ENCODE measurements around the gene IQGAP1. TPM values are rescaled to one million over a fixed set of nuclear protein-coding genes. Genes with fewer than 3 reads are reported as not detected.
"Not testable (repeated sequence)": the region's sequence is repeated elsewhere in the genome, so short reads cannot be mapped to it uniquely, and the experiment has no call there.

The IQGAP1 gene
- total and polyA plus RNA-seq, 2 donors (not counting 1 experiment from before 2014, with no cell fraction given): 222 to 270 TPM

DNA sequence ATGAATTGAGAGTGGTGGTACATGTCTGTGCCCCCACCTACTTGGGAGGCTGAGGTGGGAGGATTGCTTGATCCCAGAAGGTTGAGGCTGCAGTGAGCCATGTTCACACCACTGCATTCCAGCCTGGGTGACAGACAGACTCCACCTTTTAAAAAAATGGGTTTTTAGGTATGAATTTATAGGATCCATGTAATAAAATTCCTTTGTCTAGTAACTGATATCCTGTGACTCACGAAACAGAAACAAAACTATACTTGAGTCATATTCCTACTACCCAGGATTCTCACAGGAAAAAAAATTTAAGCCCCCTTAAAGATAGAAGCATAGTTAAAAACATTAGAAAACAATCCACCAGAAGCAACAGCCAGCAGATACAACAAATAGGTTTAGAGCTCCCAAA lies 131.6 kb downstream of the IQGAP1 start:
- Histone ChIP-seq H3K4me2 (ENCODE audit: extremely low read depth, insufficient read depth, low read length) (no peak overlapping the region), H3K9me3 (ENCODE audit: control insufficient read depth, insufficient read depth, low read depth, low read length) (no peaks in the 10 kb centered on the region), H3K27ac (ENCODE audit: insufficient read depth, low read length) (no peak overlapping the region), H3K4me3 (replicated peaks in 1 of 4; ENCODE audit: control extremely low read depth in 1 of 4, insufficient read depth in 1 of 4, low read depth in 3 of 4, low read length in 4 of 4) (no peak overlapping the region), H2AFZ (ENCODE audit: low read length) (no peak overlapping the region), H3K27me3 (ENCODE audit: control insufficient read depth, insufficient read depth, low read length) (no peaks in the 10 kb centered on the region), H3K4me1 (ENCODE audit: control insufficient read depth, extremely low read depth, insufficient read depth, low read length) (peaks cover 2% of the 10 kb centered on the region), H3K36me3 (ENCODE audit: control insufficient read depth, insufficient read depth, low read length) (no peaks in the 10 kb centered on the region), H3K79me2 (ENCODE audit: control insufficient read depth, insufficient read depth, low read length) (no peaks in the 10 kb centered on the region), H3K9ac (ENCODE audit: insufficient read depth, low read length) (no peak overlapping the region), H4K20me1 (ENCODE audit: control insufficient read depth, extremely low read depth, insufficient read depth, low read length) (no peaks in the 10 kb centered on the region)
- TF ChIP-seq, protein P1, sequence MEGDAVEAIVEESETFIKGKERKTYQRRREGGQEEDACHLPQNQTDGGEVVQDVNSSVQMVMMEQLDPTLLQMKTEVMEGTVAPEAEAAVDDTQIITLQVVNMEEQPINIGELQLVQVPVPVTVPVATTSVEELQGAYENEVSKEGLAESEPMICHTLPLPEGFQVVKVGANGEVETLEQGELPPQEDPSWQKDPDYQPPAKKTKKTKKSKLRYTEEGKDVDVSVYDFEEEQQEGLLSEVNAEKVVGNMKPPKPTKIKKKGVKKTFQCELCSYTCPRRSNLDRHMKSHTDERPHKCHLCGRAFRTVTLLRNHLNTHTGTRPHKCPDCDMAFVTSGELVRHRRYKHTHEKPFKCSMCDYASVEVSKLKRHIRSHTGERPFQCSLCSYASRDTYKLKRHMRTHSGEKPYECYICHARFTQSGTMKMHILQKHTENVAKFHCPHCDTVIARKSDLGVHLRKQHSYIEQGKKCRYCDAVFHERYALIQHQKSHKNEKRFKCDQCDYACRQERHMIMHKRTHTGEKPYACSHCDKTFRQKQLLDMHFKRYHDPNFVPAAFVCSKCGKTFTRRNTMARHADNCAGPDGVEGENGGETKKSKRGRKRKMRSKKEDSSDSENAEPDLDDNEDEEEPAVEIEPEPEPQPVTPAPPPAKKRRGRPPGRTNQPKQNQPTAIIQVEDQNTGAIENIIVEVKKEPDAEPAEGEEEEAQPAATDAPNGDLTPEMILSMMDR (conservative IDR thresholded peaks at IDR 0.05 in 1 of 2, IDR thresholded peaks at IDR 0.05 in 1 of 2; ENCODE audit: low read depth in 1 of 2, low read length in 2 of 2): no peak
- no peak for TF ChIP-seq EZH2 (IDR thresholded peaks at IDR 0.05; ENCODE audit: low read length, missing control alignments)
- DNase-seq (ENCODE audit: low read depth in 2 of 2): peak; percentile 48 to 69

DNA sequence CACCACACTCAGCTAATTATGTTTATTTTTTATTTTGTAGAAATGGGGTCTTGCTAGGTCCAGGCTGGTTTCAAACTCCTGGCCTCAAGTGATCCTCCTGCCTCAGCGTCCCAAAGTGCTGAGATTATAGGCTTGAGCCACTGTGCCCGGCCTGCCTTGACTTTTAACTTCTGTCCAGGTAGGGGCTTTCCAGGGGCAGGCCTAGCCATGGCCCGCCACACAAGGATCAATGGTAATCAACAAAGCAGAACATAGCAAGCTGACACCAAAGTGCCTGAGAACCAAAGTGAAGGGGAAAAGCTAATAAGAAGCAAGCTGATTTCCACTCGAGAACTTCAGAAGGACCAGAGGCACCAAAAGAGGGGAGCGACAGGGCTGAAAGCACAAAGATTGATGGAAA lies 132.3 kb downstream of the IQGAP1 start:
- Histone ChIP-seq H3K9me3 (ENCODE audit: control insufficient read depth, insufficient read depth, low read depth, low read length) (no peaks in the 10 kb centered on the region), H3K79me2 (ENCODE audit: control insufficient read depth, insufficient read depth, low read length) (no peaks in the 10 kb centered on the region), H3K9ac (ENCODE audit: insufficient read depth, low read length) (no peak overlapping the region), H3K4me1 (ENCODE audit: control insufficient read depth, extremely low read depth, insufficient read depth, low read length) (peaks cover 2% of the 10 kb centered on the region), H3K4me2 (ENCODE audit: extremely low read depth, insufficient read depth, low read length) (no peak overlapping the region), H4K20me1 (ENCODE audit: control insufficient read depth, extremely low read depth, insufficient read depth, low read length) (no peaks in the 10 kb centered on the region), H3K27ac (ENCODE audit: insufficient read depth, low read length) (no peak overlapping the region), H3K36me3 (ENCODE audit: control insufficient read depth, insufficient read depth, low read length) (no peaks in the 10 kb centered on the region), H2AFZ (ENCODE audit: low read length) (no peak overlapping the region), H3K27me3 (ENCODE audit: control insufficient read depth, insufficient read depth, low read length) (no peaks in the 10 kb centered on the region), H3K4me3 (replicated peaks in 1 of 4; ENCODE audit: control extremely low read depth in 1 of 4, insufficient read depth in 1 of 4, low read depth in 3 of 4, low read length in 4 of 4) (no peak overlapping the region)
- no peak for DNase-seq (ENCODE audit: low read depth in 2 of 2)
- TF ChIP-seq, protein P1 (conservative IDR thresholded peaks at IDR 0.05 in 1 of 2, IDR thresholded peaks at IDR 0.05 in 1 of 2; ENCODE audit: low read depth in 1 of 2, low read length in 2 of 2): no peak
- TF ChIP-seq EZH2 (IDR thresholded peaks at IDR 0.05; ENCODE audit: low read length, missing control alignments): no peak

DNA sequence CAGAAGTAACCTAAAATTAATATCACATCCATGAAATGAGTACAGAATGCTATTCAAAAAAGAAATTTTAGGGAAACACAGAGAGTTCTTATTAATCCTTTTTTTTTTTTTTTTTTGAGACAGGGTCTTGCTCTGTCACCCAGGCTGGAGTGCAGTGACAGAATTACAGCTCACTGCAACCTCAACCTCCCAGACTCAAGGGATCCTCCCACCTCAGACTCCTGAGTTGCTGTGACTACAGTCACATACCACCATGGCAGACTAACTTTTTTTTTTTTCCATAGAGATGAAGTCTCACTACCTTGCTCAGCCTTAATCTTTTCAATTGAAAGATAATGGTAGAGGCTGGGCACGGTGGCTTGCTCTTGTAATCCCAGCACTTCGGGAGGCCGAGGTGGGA lies 135.3 kb downstream of the IQGAP1 start:
- TF ChIP-seq, protein P1 (conservative IDR thresholded peaks at IDR 0.05 in 1 of 2, IDR thresholded peaks at IDR 0.05 in 1 of 2; ENCODE audit: low read depth in 1 of 2, low read length in 2 of 2): no peak
- no peak for TF ChIP-seq EZH2 (IDR thresholded peaks at IDR 0.05; ENCODE audit: low read length, missing control alignments)
- H3K4me3 ChIP-seq (replicated peaks in 1 of 4; ENCODE audit: control extremely low read depth in 1 of 4, insufficient read depth in 1 of 4, low read depth in 3 of 4, low read length in 4 of 4): no peak overlapping the region
- H4K20me1 ChIP-seq (ENCODE audit: control insufficient read depth, extremely low read depth, insufficient read depth, low read length): no peaks in the 10 kb centered on the region

DNA sequence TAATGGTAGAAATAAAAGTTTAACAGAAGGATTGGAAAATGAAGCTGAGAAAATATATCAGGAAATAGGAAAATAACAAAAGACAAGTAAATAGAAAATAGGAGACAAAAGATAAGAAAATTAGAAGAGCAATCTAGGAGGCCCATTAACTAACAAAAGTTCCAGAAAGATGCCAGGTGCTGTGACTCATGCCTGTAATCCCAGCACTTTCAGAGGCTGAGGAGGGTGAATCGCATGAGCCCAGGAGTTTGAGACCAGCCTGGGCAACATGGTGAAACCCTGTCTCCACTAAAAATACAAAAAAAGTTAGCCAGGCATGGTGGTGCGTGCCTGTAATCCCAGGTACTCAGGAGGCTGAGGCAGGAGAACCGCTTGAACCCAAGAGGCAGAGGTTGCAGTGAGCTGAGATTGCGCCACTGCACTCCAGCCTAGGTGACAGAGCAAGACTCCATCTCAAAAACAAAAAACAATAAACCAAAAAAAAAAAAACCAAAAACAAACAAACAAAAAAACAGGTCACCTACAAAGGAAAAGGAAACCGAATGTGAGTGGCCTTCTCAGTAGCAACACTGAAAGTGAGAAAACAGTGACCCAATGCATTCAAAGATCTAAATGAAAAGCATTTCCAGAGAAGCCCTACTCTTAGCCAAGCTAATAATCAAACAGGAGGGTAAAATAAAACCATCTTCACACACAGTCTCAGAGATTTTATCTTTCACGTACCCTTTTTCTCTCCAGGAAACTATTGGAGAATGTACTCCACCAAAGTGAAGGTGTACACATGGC lies 136.2 kb downstream of the IQGAP1 start:
- H4K20me1 ChIP-seq (ENCODE audit: control insufficient read depth, extremely low read depth, insufficient read depth, low read length); H3K9me3 ChIP-seq (ENCODE audit: control insufficient read depth, insufficient read depth, low read depth, low read length); H3K4me2 ChIP-seq (ENCODE audit: extremely low read depth, insufficient read depth, low read length); H3K9ac ChIP-seq (ENCODE audit: insufficient read depth, low read length); H2AFZ ChIP-seq (ENCODE audit: low read length); H3K27me3 ChIP-seq (ENCODE audit: control insufficient read depth, insufficient read depth, low read length); H3K4me3 ChIP-seq (replicated peaks in 1 of 4; ENCODE audit: control extremely low read depth in 1 of 4, insufficient read depth in 1 of 4, low read depth in 3 of 4, low read length in 4 of 4); H3K79me2 ChIP-seq (ENCODE audit: control insufficient read depth, insufficient read depth, low read length); H3K27ac ChIP-seq (ENCODE audit: insufficient read depth, low read length); H3K36me3 ChIP-seq (ENCODE audit: control insufficient read depth, insufficient read depth, low read length); H3K4me1 ChIP-seq (ENCODE audit: control insufficient read depth, extremely low read depth, insufficient read depth, low read length): not testable (repeated sequence)
- DNase-seq (ENCODE audit: low read depth in 2 of 2): peak in 1 of 2 donors; percentile 11

More for the DNA sequence above, 135.3 kb downstream of the IQGAP1 start:
- Histone ChIP-seq H3K4me2 (ENCODE audit: extremely low read depth, insufficient read depth, low read length) (no peak overlapping the region), H3K9ac (ENCODE audit: insufficient read depth, low read length) (no peak overlapping the region), H3K27me3 (ENCODE audit: control insufficient read depth, insufficient read depth, low read length) (no peaks in the 10 kb centered on the region), H2AFZ (ENCODE audit: low read length) (no peak overlapping the region), H3K4me1 (ENCODE audit: control insufficient read depth, extremely low read depth, insufficient read depth, low read length) (peaks cover 2% of the 10 kb centered on the region), H3K27ac (ENCODE audit: insufficient read depth, low read length) (no peak overlapping the region), H3K36me3 (ENCODE audit: control insufficient read depth, insufficient read depth, low read length) (no peaks in the 10 kb centered on the region), H3K79me2 (ENCODE audit: control insufficient read depth, insufficient read depth, low read length) (no peaks in the 10 kb centered on the region), H3K9me3 (ENCODE audit: control insufficient read depth, insufficient read depth, low read depth, low read length) (no peaks in the 10 kb centered on the region)
- DNase-seq (ENCODE audit: low read depth in 2 of 2): no peak
